DMS 273 (cell line): ENCODE measurements around the gene YIPF5.

Experiments used
- DNase-seq: peaks from one replicate; lab custom pipeline; 2025; ENCODE audit not compliant: unreplicated experiment; lab: John Stamatoyannopoulos, UW

Gene YIPF5

DNA sequence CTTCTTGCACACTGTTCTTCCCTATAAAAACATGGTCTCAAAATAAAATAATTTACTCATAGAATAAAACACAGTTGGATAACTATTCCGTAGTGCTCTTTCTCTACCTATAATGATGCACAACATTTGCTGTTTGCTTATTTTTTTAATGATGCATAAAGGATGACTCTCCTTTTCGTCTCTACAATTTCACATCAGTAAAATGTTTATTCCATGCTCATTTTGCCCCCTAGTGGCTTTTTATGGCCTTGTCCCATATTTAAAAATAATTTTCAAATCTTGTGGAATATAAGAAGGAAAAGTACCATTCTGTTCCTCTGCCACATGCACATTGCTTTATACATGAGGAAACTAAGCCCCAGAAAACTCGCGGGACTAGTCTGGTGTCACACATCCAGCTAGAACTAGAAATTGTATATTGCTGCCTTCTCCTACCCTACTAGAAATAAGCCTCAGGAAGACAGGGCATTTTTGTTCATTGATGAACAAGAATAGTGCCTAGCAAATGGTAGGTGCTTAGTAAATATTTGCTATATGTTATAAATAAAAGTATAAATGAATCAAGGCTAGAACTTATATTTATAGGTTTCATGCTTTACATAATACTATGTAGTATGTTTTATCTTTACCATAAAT is 12.9 kb upstream of the YIPF5 start:
- DNase-seq, result peak; percentile 68

DNA sequence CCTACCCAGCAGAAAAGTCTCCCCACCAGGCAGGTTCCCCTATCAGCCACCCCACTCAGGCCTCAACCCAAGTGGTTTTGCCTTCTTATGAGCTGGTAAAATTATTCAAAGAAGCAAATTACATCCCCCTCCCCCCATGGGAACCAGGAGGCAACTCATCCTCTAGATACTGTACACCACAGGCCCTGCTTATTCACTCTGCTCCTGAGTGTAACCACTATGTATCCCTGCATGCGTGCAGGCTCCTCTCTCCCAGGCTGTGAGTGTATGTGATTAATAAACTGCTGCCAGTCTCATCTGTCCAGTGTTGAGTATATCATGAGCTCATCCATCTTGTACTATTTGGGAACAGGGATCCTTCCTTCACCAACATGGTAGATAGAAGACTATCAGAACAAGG is 8.8 kb upstream of the YIPF5 start:
- no peak for DNase-seq

DNA sequence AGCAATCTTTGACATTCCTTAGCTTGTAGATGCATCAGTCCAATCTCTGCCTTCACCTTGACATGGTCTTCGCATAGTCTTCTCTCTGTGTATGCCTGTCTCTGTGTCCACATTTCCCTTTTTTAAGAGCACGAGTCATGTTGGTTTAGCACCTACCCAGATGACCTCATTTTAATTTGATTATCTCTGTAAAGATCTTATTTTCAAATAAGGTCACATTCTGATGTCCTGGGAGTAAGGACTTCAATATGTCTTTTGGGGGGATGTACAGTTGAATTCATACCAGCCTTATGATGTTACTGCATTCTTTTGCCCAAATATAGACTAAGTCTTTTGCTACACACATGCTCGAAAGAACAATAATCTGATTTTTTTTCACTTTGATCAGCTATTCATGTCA is 7.1 kb upstream of the YIPF5 start:
- no peak for DNase-seq

DNA sequence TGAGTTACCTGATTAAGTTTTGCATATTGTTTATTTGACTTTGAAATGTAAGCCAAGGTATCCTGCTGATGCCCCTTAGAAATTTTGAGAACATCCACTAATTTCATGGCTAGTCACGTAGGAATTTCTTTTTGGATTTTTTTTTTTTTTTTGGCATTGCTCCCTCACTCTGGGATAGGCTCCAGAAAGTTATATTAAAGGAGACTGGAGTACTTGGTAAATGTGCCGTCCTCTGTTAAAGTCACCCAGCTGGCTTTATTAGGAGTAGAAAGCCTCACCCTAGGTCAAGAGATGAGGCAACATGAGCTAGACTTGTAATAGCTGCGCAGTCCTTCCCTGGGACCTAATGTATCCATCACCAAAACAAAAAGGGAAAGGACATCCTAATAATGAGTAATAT is 3.3 kb upstream of the YIPF5 start:
- DNase-seq, result no peak

DNA sequence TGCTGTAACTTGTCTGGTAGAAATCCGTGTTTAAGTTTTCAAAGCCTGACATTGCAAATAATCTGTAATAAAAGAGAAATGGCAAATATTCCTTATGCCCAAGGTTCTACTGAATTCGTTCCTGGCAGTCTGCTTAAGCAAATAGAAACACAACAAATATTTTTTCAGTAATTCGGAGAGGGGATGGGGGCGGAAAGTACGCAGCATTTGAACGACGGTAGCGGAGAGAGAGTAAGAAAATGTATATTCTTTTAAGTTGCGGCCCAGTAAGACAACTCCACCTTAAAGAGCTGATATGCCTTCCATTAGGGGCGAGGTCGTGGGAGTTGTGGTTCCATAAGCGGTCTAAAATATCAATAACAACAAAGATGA is 569 bp downstream of the YIPF5 start:
- no peak for DNase-seq

DNA sequence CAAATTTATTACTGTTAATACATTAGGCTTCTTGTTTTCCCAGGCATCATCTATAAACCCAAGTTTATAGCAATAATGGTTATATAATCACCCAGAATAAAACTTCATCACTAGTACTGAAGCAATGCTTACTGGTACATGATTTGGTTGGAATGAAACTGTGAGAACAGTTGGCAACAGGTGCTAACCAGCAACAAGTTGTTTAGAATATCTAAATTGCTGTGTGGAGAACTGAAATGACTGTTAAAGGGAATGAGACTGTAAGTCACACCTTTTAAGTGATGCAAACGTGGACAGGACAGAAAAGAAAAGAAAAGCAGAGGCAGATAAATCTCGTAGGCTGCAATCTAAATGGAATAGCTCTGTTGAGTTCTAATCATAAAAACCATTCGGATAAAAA is 2.5 kb downstream of the YIPF5 start:
- no peak for DNase-seq

DNA sequence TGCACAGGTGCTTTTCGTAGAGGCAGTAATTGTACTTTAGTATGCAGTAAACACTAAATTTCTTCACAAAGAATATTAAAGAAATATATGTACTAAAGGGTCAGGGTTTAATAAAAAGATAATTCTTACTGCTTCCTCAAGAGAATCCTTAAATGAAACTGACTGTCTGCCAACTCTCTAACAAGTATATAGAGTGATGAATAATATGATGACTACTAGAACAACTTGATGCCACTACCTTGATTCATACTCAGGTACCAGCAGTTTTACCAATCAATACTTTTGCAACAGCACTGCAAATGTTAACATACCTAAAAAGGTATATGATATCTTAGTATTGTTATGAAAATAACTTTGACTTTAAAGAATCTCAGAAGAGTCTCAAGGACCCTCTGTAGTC is 3.8 kb downstream of the YIPF5 start:
- no peak for DNase-seq

DNA sequence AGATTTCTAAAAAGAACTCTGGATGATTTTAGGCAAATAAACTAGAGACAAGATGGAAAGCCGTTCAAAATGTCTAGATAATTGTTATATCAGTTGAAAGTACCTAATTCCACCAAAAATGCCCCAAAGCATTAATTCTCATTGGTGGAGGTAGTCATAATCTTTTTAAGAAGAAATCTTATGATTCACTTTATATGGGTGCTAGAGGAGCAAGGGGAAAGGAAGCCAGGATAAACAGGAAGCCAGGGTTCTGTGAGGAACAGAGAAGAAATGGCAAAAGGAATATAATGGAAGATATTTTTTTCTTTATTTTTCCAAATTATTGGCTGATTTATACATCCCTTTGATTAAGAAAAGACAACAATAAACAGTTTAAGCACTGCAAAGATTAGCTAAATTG is 7.8 kb downstream of the YIPF5 start:
- DNase-seq, result no peak

DNA sequence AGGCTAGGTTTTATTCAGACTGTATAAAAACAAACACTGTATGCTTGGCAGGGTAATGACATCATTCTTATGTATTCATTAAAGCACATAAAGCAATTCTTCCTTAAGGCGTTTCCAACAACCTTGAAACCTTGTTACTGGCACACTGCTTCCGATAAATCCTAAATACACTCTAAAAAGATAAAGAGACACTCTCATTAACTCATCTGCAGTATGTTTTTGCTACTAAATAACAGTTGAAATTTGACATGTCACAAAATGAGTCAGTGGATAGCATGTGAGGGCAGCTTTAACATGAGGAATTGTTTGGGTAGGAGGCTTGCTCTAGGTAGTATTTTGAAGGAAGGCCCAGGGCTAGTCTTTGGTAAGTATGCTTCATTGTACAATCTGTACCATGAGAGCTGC is 13.7 kb downstream of the YIPF5 start:
- DNase-seq, result no peak

DNA sequence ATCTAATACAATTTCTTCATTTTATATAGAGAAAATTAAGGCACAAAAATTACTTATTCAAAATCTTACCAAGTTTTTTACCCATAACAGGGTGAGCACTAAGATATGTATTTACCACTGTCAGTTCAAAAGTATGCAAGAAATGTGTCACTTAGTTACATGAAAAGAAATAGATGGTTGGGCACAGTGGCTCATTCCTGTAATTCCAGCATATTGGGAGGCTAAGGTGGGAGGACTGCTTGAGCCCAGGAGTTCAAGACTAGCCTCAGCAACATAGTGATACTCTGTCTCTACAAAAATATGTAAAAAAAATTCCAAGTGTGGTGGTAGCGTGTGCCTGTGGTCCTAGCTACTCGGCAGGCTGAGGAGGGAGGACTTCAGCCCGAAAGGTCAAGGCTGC is 19.4 kb downstream of the YIPF5 start:
- DNase-seq, result no peak

DNA sequence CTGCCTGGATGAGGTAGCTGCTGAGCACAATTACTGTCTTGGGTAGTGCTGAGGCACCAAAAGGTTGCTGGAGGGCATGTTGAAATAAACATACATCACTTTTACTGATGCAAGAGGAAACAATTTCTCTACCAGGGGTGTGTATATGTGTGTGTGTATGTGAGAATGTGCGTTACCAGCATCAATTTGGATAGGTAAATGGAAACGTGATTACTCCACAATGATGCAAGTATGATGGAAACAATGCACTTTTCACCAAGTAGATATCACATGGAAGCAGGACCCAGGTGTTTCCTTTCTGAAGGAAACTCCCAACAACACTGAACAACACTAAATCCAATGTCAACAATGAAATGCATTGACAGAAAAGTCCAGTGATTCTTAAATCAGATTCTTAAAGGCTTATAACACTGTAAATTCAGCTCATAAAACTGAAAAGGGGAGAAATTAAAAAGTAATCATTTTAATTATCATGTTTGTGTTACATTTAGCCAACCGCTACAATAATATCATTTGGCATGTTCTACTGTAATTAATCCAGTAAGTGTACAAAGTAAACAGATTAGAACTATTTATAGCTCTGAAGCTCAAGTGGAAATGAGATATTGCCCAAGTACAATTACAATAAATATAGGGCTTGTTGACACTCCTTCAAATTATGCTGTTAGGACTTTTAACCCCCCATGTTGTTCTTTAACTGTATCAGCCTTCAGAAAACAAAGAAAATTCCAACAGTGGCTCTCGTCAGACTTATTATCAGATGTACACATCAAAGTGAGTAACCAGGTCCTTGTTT is 25.3 kb downstream of the YIPF5 start:
- DNase-seq, result no peak

DNA sequence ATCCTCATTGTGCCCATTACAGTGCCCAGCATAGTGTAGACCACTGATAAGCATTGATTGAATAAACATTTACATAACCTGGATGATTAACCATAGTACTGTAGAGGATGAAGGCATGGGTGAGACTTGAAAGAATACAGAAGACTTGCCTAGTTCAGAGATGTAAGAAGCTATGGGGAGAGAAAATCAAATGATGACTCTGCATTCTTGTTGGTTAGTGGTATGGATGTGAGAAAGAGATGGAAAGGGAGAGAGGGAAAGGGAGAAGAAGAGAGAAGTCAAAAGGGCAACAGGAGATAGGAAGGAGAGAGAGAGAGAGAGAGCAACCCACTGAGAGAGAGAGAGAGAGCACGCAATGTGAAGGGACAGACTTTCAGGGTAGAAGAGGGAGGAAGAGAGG is 26.8 kb downstream of the YIPF5 start:
- no peak for DNase-seq

DNA sequence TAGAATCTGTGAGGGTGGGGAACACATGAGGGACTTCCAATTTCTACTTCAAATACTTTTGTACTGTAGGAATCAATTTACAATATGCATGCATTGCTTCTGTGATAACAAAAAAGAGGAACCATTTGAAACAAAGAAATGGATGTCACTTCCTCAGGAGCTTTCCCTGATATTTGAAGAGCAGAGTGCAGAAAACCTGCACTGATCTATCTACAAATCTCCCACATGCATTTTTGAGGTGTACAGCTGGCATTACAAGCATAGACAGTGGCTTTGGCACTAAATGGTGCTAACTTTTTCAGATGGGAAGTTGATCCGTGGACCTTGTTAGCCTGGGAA is 27.7 kb downstream of the YIPF5 start:
- no peak for DNase-seq

DNA sequence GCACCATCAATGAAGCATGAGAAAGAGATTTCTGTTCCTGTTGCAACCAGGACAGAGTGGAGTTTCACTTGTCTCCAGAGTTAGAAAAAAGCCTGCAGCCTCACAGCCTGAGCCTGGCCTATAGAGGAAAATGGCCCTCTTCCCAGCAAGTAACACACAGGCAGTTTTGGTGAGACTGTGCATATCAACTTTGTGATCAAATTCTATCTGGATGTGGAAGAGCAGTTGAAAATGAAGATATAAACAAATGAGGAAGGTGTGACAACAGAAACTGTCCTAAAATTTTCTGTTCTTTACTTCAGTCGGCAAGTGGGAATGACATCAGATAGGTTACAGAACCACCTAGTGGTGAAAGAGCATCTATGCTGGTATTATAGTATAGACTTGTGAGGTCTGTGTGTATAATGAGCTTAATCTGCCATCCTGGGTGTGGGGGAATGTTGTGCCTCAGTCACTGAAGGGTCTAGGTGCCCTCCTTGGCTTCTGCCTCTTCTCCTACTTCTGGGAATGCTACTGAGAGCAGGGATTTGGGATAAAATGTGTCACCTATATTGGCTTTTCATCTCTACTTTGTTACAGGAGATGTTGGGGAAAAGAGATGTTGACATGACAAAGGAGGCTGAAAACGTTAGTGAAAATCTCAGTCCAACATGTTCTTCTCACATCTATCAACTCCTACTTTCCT is 28.2 kb downstream of the YIPF5 start:
- peak; percentile 72 for DNase-seq

DNA sequence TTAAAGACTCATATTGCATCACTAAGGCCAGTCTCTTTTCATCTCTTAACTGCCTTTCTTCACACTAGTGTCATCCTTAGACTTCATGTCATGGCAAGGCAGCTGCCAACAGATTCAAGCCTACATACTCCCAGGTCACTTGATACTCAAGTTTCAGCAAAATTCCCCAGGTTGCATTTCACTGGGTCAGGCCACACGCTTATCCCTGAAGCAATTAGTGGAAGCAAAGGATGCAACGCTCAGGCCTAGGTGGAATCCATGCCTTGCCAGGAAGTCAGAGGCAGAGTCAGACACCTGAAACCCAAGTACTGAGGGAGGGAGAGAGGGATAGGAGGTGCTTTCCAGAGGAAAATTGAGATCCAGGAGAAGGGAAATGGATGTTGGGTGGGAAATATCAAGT is 28.9 kb downstream of the YIPF5 start:
- DNase-seq, result no peak

DNA sequence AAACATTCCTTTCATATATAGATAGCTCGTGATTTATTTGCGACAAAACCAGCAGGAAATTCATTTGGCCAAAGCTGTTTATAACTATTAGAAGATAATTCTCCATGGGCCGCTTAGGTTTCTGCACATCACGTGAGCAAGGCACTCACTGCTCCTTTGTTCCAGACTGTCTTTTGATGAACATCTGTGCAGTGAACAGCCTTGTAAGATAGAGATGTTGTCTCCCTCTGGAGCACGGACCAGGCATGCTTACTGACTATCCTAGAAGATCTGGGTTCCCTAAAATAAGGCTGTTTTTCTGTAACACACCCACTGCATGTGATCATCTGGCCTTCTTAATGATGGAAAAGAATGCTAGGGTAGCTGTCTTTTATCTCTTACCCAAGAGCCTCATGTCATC is 30.9 kb downstream of the YIPF5 start:
- peak; percentile 38 for DNase-seq

DNA sequence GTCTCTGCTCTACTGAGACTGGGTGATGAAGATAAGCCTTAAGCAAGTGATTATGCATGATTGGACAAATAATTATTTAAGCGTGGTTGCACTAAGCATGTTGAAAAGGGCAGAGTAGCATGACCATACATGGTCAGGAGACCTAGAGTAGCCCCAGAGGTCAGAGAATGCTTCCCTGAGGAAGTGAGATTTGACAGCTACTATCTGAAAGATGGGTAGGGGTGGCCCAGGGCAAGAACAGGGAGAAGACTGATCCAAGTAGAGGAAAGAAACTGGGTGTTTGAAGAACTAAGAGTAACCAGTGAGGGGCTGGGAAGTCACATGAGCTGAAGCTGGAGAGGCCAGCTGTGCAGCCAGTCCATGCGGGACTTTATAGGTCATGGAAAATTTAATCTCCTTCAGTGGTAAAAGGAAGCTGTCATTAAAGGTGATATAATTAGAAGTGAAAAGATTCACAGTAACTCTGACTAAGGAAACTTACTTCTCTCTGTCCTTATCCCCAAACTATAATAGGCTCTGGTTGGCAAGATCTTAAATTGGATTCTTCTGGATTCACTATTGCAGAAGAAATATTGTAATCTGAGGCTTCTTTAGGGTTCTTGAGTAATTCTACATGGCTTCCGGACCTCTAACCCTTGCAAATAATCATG is 35.2 kb downstream of the YIPF5 start:
- no peak for DNase-seq

DNA sequence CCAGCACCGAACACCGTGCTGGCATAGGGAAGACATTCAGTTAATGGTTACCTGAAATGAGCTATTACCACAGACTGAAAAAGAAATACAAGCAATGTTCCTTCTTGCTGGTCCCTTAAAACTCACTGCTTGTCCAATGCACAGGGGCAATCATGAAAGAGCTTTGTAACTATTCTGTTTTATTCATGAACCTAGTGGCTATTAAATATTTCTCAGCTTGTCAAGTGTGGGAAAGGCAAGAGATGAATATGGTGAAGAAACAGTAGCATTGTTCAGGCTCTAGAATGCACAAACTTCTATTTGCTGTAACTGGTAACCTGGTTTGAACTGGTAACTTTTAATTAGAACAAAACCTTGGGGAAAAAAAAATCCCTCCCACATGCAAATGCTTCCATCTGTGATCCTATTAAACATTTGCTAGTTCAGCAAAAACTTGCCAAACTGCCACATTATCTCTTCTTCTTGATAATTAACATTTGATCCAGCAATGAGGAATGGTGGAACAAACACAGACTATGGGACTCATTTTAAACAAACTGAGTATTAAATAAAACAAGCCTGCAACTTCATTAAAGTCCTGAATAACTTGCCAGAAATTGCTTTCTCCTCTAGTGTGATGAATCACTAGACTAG is 36.1 kb downstream of the YIPF5 start:
- DNase-seq, result peak; percentile 59

DNA sequence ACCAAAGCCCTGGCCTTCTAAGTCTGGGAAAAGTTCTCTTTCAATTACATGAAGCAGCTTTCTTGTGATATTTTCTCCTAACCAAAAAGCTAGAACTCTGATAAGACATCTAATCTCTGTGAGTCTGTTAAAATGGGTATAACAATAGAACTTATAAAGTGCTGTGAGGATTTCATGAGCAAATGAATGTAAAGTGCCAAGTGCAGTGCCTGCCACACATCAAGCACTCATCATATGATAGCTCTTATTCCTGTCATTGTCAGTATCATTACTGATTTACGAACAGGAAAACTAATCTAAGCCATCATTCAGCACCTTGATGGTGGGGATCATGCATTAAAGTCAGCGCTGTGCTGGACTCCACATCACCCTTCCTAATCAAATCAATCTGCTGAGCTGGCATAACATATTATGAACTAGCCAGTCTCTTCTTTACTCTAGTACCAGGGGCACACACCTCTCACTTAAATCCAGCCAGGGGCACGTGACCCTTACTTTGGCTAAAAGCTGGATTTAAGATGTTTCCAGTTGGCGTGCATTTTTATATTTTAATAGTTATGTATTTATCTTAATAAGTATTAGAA is 37.3 kb downstream of the YIPF5 start:
- no peak for DNase-seq

DNA sequence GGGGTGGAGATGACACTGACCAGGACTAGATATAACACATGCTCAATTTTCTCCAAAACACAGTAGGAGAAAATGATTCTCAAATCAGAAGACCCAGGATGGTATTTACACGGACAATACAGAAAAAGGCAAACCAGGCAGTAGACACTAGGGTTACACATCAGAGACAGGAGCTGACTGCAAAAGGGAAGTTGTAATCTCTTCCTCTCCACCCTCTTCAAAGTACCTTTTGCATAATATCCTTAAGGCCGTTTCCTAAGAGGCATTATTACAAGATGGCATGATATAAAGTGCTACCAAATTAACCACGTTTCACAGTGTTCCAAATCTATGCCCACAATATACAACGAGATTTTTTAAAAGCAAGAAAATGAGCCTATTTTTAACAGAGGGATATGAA is 39.2 kb downstream of the YIPF5 start:
- DNase-seq, result no peak

DNA sequence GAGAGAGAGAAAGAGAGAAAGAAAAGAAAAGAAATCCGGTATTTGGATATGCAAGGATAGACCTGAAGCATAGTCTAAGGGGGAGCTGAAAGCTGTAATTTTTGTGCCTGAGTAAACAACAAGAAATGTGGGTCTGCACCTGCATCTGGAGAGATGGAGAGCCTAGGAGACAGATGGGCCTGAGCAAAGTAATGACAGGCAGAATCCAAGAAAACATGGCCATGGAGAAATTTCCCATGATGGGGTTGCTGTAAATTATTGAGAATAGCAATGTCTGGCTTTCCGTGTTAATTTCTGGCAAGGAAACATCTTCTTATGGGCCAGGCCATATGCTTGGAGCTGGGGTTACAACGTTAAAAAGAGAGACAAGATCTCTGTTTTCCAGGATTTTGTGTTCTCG is 40.2 kb downstream of the YIPF5 start:
- DNase-seq, result peak; percentile 48
